ENCODE measurements around the gene CX3CR1.

- TF ChIP-seq ZNF8 (CRISPR knock-in tag; IDR thresholded peaks at IDR 0.05) (no peak), ZFP30 (CRISPR knock-in tag; IDR thresholded peaks at IDR 0.05) (no peak), ZNF565 (CRISPR knock-in tag; conservative IDR thresholded peaks at IDR 0.05; ENCODE audit: low read depth) (no peak), POU6F1 (CRISPR knock-in tag; IDR thresholded peaks at IDR 0.05; ENCODE audit: borderline replicate concordance, low read depth) (no peak), SNAI2 (CRISPR knock-in tag; IDR thresholded peaks at IDR 0.05) (no peak), OSR1 (CRISPR knock-in tag; IDR thresholded peaks at IDR 0.05) (no peak), CSDC2 (CRISPR knock-in tag; IDR thresholded peaks at IDR 0.05) (no peak)
Observed at GRCh38 chr3:39268549-39268900, 11.3 kb downstream of the CX3CR1 start.
